H9 (cell line): Measurements from ENCODE around the gene SLC23A2. TPM values are rescaled to one million over a fixed set of nuclear protein-coding genes. Genes with fewer than 3 reads are reported as not detected.
A peak's percentile ranks its signal among the peaks of the same experiment; 100 is the strongest.

Source experiments
- DNase-seq: peaks from one replicate; pipeline ENCODE4 v3.0.0-alpha.2; 2017
- H2AFZ ChIP-seq: one replicate; pipeline ENCODE4 v1.6.1; 2013; ENCODE audit warnings: mild to moderate bottlenecking, low read length, control low read depth, moderate library complexity
- H2AK5ac ChIP-seq: 2 replicates; pipeline ENCODE4 v1.6.1; 2013; ENCODE audit warnings: low read length, control low read depth, mixed read lengths; ENCODE audit not compliant: insufficient read length
- H2BK120ac ChIP-seq: one replicate; pipeline ENCODE4 v1.6.1; 2013; ENCODE audit warnings: low read depth, mild to moderate bottlenecking, low read length, control low read depth, inconsistent platforms; ENCODE audit not compliant: poor library complexity, severe bottlenecking
- H2BK12ac ChIP-seq: 2 replicates; pipeline ENCODE4 v1.6.1; 2013; ENCODE audit warnings: low read length, control low read depth, mixed read lengths, low read depth; ENCODE audit not compliant: insufficient read length
- H2BK15ac ChIP-seq: 2 replicates; pipeline ENCODE4 v1.6.1; 2013; ENCODE audit warnings: low read depth, low read length, control low read depth
- H2BK20ac ChIP-seq: one replicate; pipeline ENCODE4 v1.6.1; 2013; ENCODE audit warnings: low read depth, mild to moderate bottlenecking, low read length, control low read depth, inconsistent platforms; ENCODE audit not compliant: poor library complexity, severe bottlenecking
- H2BK5ac ChIP-seq: 2 replicates; pipeline ENCODE4 v1.6.1; 2013; ENCODE audit warnings: low read length, control low read depth, mixed read lengths; ENCODE audit not compliant: insufficient read length
- H3K14ac ChIP-seq: 2 replicates; pipeline ENCODE4 v1.6.1; 2013; ENCODE audit warnings: low read length, control low read depth; ENCODE audit not compliant: insufficient read depth
- H3K18ac ChIP-seq: 2 replicates; pipeline ENCODE4 v1.6.1; 2013; ENCODE audit warnings: low read depth, mild to moderate bottlenecking, mixed read lengths, low read length, control low read depth; ENCODE audit not compliant: insufficient read length
- H3K23ac ChIP-seq: 2 replicates; pipeline ENCODE4 v1.6.1; 2013; ENCODE audit warnings: low read length, control low read depth, mixed read lengths, low read depth; ENCODE audit not compliant: insufficient read length
- H3K23me2 ChIP-seq: 2 replicates; pipeline ENCODE4 v1.6.1; 2013; ENCODE audit warnings: low read depth, mild to moderate bottlenecking, mixed read lengths, low read length, control low read depth; ENCODE audit not compliant: insufficient read length, poor library complexity, severe bottlenecking
- H3K27ac ChIP-seq: 2 replicates; pipeline ENCODE4 v1.5.1; 2013; ENCODE audit warnings: low read length, control low read depth, mixed read lengths, low read depth; ENCODE audit not compliant: insufficient read length
- H3K27me3 ChIP-seq: 2 replicates; pipeline ENCODE4 v1.6.1; 2013; ENCODE audit warnings: low read length, control low read depth, inconsistent platforms; ENCODE audit not compliant: insufficient read depth
- H3K4ac ChIP-seq: 2 replicates; pipeline ENCODE4 v1.6.1; 2013; ENCODE audit warnings: low read depth, mild to moderate bottlenecking, control low read depth, inconsistent platforms, low read length, moderate library complexity
- H3K4me1 ChIP-seq: 2 replicates; pipeline ENCODE4 v1.6.1; 2013; ENCODE audit warnings: low read length, control low read depth, inconsistent platforms; ENCODE audit not compliant: insufficient read depth
- H3K4me2 ChIP-seq: 2 replicates; pipeline ENCODE4 v1.6.1; 2013; ENCODE audit warnings: low read length, control low read depth, mixed read lengths; ENCODE audit not compliant: insufficient read length, insufficient read depth
- H3K56ac ChIP-seq: 2 replicates; pipeline ENCODE4 v1.6.1; 2013; ENCODE audit warnings: low read depth, mild to moderate bottlenecking, mixed read lengths, low read length, control low read depth; ENCODE audit not compliant: insufficient read length
- H3K79me1 ChIP-seq: 2 replicates; pipeline ENCODE4 v1.6.1; 2013; ENCODE audit warnings: low read depth, mild to moderate bottlenecking, moderate library complexity, low read length, control low read depth, inconsistent platforms; ENCODE audit not compliant: insufficient read depth, poor library complexity, severe bottlenecking
- H3K79me2 ChIP-seq: 2 replicates; pipeline ENCODE4 v1.6.1; 2013; ENCODE audit warnings: low read length, control low read depth, inconsistent platforms; ENCODE audit not compliant: insufficient read depth
- H3K9ac ChIP-seq: 2 replicates; pipeline ENCODE4 v1.6.1; 2013; ENCODE audit warnings: low read length, control low read depth, mixed read lengths; ENCODE audit not compliant: insufficient read length; ENCODE audit errors: extremely low read depth
- H3K9me3 ChIP-seq: one replicate; pipeline ENCODE4 v1.6.1; 2013; ENCODE audit warnings: low read depth, low read length, inconsistent platforms; ENCODE audit not compliant: control insufficient read depth
- H3T11ph ChIP-seq: one replicate; pipeline ENCODE4 v1.6.1; 2013; ENCODE audit warnings: mild to moderate bottlenecking, low read length, control low read depth, inconsistent platforms
- H4K20me1 ChIP-seq: one replicate; pipeline ENCODE4 v1.6.1; 2013; ENCODE audit not compliant: control insufficient read depth, insufficient read length, insufficient read depth
- H4K5ac ChIP-seq: 2 replicates; pipeline ENCODE4 v1.6.1; 2013; ENCODE audit warnings: low read depth, mild to moderate bottlenecking, mixed read lengths, low read length, control low read depth; ENCODE audit not compliant: insufficient read length
- H4K8ac ChIP-seq: replicated peaks from 2 replicates; pipeline ENCODE4 v1.6.1; 2013; ENCODE audit warnings: low read length, control low read depth, mixed read lengths, low read depth; ENCODE audit not compliant: insufficient read length
- H4K91ac ChIP-seq: 2 replicates; pipeline ENCODE4 v1.6.1; 2013; ENCODE audit warnings: low read depth, mild to moderate bottlenecking, moderate library complexity, mixed read lengths, low read length, control low read depth; ENCODE audit not compliant: insufficient read length
- H3K27ac Mint-ChIP-seq, 3 experiments: 2 replicates in 2 of 3; 3 replicates in 1 of 3; pipeline ENCODE4 v1.8.0; 2020 to 2021; ENCODE audit warnings: mixed read lengths in 3 of 3, mild to moderate bottlenecking in 1 of 3, moderate library complexity in 1 of 3
- H3K27me3 Mint-ChIP-seq: 2 replicates; pipeline ENCODE4 v1.8.0; 2021; ENCODE audit warnings: low read depth, mild to moderate bottlenecking, moderate library complexity, mixed read lengths
- H3K36me3 Mint-ChIP-seq, 3 experiments: 2 replicates in 2 of 3; 3 replicates in 1 of 3; pipeline ENCODE4 v1.8.0; 2020 to 2021; ENCODE audit warnings: low read depth in 3 of 3, mixed read lengths in 3 of 3; ENCODE audit not compliant: insufficient read depth in 1 of 3
- H3K4me1 Mint-ChIP-seq, 2 experiments: 2 replicates each; pipeline ENCODE4 v1.8.0; 2020; ENCODE audit warnings: mixed read lengths in 2 of 2
- H3K4me3 Mint-ChIP-seq, 2 experiments: 2 replicates in 1 of 2; 3 replicates in 1 of 2; pipeline ENCODE4 v1.8.0; 2020 to 2021; ENCODE audit warnings: mild to moderate bottlenecking in 2 of 2, mixed read lengths in 2 of 2, moderate library complexity in 1 of 2
- H3K9me3 Mint-ChIP-seq, 2 experiments: 2 replicates in 1 of 2; 3 replicates in 1 of 2; pipeline ENCODE4 v1.8.0; 2020; ENCODE audit warnings: mild to moderate bottlenecking in 2 of 2, mixed read lengths in 2 of 2, moderate library complexity in 1 of 2
- WGBS: extraction: QIAGEN DNeasy Blood & Tissue Kit; methylation state at CpG from one replicate; pipeline ENCODE4 v1.1.7; 2013; ENCODE audit warnings: missing lambda C conversion rate, low lambda C conversion rate, mixed read lengths; ENCODE audit not compliant: insufficient read length; ENCODE audit errors: extremely low coverage; 5-methylcytosine and 5-hydroxymethylcytosine counted together
- total RNA-seq: library from RNA; stranded (reverse); gene quantifications from 2 replicates; pipeline ENCODE4 v1.2.1, GENCODE V29; 2021
- TF ChIP-seq, protein P1 (sequence below): fragments of 200-600 bp; sonication (generic); conservative IDR thresholded peaks from 3 replicates; pipeline ENCODE4 v1.8.0; 2021; ENCODE audit warnings: antibody characterized with exemption, mild to moderate bottlenecking

Gene SLC23A2
- total RNA-seq, 1 experiment from 2014 or later = 16.5 TPM

GRCh38 chr20:4997222-4997621 lies 4.1 kb downstream of the SLC23A2 start:
- Histone ChIP-seq H3K23me2 (peaks cover 13% of the 10 kb centered on the region), H2AK5ac (no peak overlapping the region), H2BK15ac (no peak overlapping the region), H3K14ac (no peak overlapping the region), H2BK20ac (no peak overlapping the region), H3K23ac (no peak overlapping the region), H3K9me3 (no peaks in the 10 kb centered on the region), H3K79me1 (peaks cover 7% of the 10 kb centered on the region), H3K4me2 (no peak overlapping the region), H2BK12ac (no peak overlapping the region), H4K91ac (no peak overlapping the region), H2BK5ac (no peak overlapping the region), H3K56ac (no peak overlapping the region), H4K20me1 (no peaks in the 10 kb centered on the region), H4K5ac (no peak overlapping the region), H2BK120ac (no peak overlapping the region), H3T11ph (no peak overlapping the region), H3K18ac (no peak overlapping the region), H4K8ac (no peak overlapping the region), H3K79me2 (no peaks in the 10 kb centered on the region), H3K27me3 (no peaks in the 10 kb centered on the region), H3K9ac (no peak overlapping the region), H3K4ac (no peak overlapping the region), H3K4me1 (no peaks in the 10 kb centered on the region), H3K27ac (no peak overlapping the region), H2AFZ (no peak overlapping the region)
- H3K36me3 Mint-ChIP-seq = no peaks in the 10 kb centered on the region
- peak overlapping the region in 1 of 3 experiments; percentile 26; a peak in 2 of 7 replicates for H3K27ac Mint-ChIP-seq
- peaks cover 22 to 28% of the 10 kb centered on the region in 2 experiments for H3K4me1 Mint-ChIP-seq
- peaks cover 6% of the 10 kb centered on the region for H3K27me3 Mint-ChIP-seq
- no peak overlapping the region for H3K4me3 Mint-ChIP-seq
- no CpG with 5 or more reads among the region's 2 CpGs for WGBS
- H3K9me3 Mint-ChIP-seq = no peaks in the 10 kb centered on the region
- TF ChIP-seq, protein P1, sequence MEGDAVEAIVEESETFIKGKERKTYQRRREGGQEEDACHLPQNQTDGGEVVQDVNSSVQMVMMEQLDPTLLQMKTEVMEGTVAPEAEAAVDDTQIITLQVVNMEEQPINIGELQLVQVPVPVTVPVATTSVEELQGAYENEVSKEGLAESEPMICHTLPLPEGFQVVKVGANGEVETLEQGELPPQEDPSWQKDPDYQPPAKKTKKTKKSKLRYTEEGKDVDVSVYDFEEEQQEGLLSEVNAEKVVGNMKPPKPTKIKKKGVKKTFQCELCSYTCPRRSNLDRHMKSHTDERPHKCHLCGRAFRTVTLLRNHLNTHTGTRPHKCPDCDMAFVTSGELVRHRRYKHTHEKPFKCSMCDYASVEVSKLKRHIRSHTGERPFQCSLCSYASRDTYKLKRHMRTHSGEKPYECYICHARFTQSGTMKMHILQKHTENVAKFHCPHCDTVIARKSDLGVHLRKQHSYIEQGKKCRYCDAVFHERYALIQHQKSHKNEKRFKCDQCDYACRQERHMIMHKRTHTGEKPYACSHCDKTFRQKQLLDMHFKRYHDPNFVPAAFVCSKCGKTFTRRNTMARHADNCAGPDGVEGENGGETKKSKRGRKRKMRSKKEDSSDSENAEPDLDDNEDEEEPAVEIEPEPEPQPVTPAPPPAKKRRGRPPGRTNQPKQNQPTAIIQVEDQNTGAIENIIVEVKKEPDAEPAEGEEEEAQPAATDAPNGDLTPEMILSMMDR = no peak
- DNase-seq = no peak
